Muscle of leg (tissue), 11 donors: ENCODE data around the gene PROC. TPM values are rescaled to one million over a fixed set of nuclear protein-coding genes. Genes with fewer than 3 reads are reported as not detected.

ENCODE experiments used
- DNase-seq: peaks from one replicate; pipeline ENCODE4 v3.0.0; 2013
- H3K27ac ChIP-seq: one replicate; pipeline ENCODE4 v1.5.1; 2013; ENCODE audit warnings: mild to moderate bottlenecking, low read length, control low read depth
- H3K27me3 ChIP-seq: one replicate; pipeline ENCODE4 v1.6.1; 2013; ENCODE audit warnings: low read length; ENCODE audit not compliant: control insufficient read depth, insufficient read depth
- H3K36me3 ChIP-seq: one replicate; pipeline ENCODE4 v1.6.1; 2013; ENCODE audit warnings: low read length; ENCODE audit not compliant: control insufficient read depth, insufficient read depth
- H3K4me1 ChIP-seq: one replicate; pipeline ENCODE4 v1.6.1; 2013; ENCODE audit warnings: low read length; ENCODE audit not compliant: control insufficient read depth, insufficient read depth
- H3K4me3 ChIP-seq: one replicate; pipeline ENCODE4 v1.5.1; 2013; ENCODE audit warnings: low read length, control low read depth
- H3K9me3 ChIP-seq: replicated peaks from 2 replicates; pipeline ENCODE4 v1.6.1; 2013; ENCODE audit warnings: low read depth, low read length; ENCODE audit not compliant: control insufficient read depth
- WGBS: methylation state at CpG from one replicate; pipeline ENCODE4 v1.1.5; 2013; ENCODE audit warnings: missing lambda C conversion rate; ENCODE audit not compliant: insufficient coverage; 5-methylcytosine and 5-hydroxymethylcytosine counted together
- polyA plus RNA-seq, 8 donors: library from polyadenylated mRNA; unstranded; fragments of 120-200 nt; gene quantifications; one replicate each; pipeline versions ENCODE4 v1.2.1 to v1.2.3, GENCODE V29; 2013; ENCODE audit warnings: inconsistent platforms in 1 of 8, low replicate concordance in 1 of 8; ENCODE audit not compliant: insufficient read length in 8 of 8, insufficient read depth in 1 of 8
- total RNA-seq: library from RNA; stranded (reverse); fragments of 120-200 nt; gene quantifications from one replicate; pipeline ENCODE4 v1.2.4, GENCODE V29; 2013

PROC gene
- total and polyA plus RNA-seq, 9 donors, result 0.04 to 1.2 (median 0.39) TPM

GRCh38 chr2:127413782-127414637 lies 4.2 kb upstream of the PROC start:
- H3K4me3 ChIP-seq, result no peak overlapping the region
- H3K27me3 ChIP-seq, result peaks cover 20% of the 10 kb centered on the region
- H3K9me3 ChIP-seq, result no peaks in the 10 kb centered on the region
- no peak for DNase-seq
- H3K27ac ChIP-seq, result no peak overlapping the region
- peaks cover 33% of the 10 kb centered on the region for H3K4me1 ChIP-seq
- 83% methylated on average over 6 of the region's 8 CpGs for WGBS
- no peaks in the 10 kb centered on the region for H3K36me3 ChIP-seq

DNA sequence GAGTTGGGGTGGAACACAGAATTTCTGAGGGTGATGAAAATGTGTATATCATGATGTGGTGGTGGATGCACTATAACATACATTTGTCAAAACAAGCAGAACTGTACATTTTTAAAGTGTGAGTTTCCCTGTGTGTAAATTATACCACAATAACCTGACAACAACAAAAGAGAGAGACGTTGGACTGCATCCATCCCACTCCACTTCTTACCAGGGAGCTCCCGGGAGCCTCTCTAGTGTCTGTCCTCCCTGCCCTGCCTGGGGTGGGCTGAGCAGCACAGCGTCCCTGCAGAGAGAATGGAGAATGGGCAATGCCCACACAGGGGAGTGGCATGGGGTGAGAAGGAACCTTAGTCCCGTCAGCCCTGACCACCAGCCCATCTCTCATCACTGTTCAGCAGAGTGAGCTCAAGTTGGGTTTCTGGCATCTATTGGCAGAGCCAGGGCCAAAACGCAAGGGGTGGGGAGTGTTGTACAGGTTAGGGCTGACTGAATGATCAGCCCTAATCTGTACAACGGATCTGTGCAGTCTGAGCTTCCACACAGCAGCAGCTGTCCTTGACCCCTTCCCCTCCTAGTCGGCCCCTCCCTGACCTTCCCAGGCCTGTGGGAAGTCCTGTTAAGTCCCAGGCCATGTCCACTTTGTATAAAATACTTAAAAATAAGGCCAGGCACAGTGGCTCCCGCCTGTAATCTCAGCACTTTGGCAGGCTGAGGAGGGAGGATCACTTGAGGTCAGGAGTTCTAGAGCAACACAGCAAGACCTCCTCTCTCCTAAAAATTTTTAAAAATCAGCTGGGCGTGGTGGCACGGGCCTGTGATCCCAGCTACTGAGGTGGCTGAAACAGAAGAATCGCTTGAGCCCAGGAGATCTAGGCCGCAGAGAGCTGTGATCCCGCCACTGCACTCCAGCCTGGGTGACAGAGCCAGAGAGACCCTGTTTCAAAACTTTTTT lies 3.3 kb upstream of the PROC start:
- Histone ChIP-seq H3K36me3 (no peaks in the 10 kb centered on the region), H3K27ac (no peak overlapping the region), H3K9me3 (no peaks in the 10 kb centered on the region), H3K4me1 (peaks cover 33% of the 10 kb centered on the region), H3K27me3 (peaks cover 20% of the 10 kb centered on the region), H3K4me3 (no peak overlapping the region)
- no peak for DNase-seq
- 83% methylated on average over 4 of the region's 13 CpGs for WGBS

- WGBS, result 13% methylated on average over 47 of the region's 55 CpGs
- no peak for DNase-seq
- H3K9me3 ChIP-seq, result no peaks in the 10 kb centered on the region
Observed at GRCh38 chr2:127415593-127416505, 2.4 kb upstream of the PROC start.

DNA sequence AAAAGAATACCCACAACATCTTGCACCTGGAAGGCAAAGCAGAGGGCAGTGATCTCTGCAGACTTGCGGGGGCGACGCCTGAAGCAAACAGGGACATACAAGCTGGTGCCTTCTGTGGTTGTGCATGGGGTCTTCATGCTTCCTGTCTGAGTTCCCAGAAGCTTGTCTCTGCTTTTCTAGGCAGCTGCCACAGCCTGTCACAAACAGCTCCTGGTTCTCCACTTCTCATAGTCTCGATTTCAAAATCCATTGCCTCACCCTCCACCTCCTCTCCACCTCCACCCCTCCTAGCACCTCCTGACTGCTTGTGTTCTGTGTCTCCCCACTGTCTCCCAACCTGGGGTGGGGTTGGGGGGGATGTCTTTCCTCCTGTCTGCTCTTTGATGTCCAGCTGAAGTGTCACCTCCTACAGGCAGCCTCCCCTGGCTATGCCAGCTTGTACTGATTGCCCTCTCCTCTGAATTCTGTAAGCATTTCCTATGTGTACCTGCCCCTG lies 1.7 kb upstream of the PROC start:
- Histone ChIP-seq H3K4me1 (peaks cover 25% of the 10 kb centered on the region), H3K27me3 (peaks cover 29% of the 10 kb centered on the region), H3K4me3 (peak overlapping the region; percentile 48), H3K27ac (no peak overlapping the region), H3K9me3 (no peaks in the 10 kb centered on the region), H3K36me3 (no peaks in the 10 kb centered on the region)
- 27% methylated on average over 3 of the region's 4 CpGs for WGBS
- no peak for DNase-seq

More at GRCh38 chr2:127415593-127416505, 2.4 kb upstream of the PROC start:
- Histone ChIP-seq H3K27me3 (peaks cover 22% of the 10 kb centered on the region), H3K4me3 (peak overlapping the region; percentile 48), H3K36me3 (no peaks in the 10 kb centered on the region), H3K4me1 (peaks cover 29% of the 10 kb centered on the region), H3K27ac (no peak overlapping the region)

DNA sequence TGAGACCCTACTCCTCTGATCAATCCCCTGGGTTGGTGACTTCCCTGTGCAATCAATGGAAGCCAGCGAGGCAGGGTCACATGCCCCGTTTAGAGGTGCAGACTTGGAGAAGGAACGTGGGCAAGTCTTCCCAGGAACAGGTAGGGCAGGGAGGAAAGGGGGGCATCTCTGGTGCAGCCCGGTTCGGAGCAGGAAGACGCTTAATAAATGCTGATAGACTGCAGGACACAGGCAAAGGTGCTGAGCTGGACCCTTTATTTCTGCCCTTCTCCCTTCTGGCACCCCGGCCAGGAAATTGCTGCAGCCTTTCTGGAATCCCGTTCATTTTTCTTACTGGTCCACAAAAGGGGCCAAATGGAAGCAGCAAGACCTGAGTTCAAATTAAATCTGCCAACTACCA lies 821 bp upstream of the PROC start:
- Histone ChIP-seq H3K27me3 (peaks cover 38% of the 10 kb centered on the region), H3K9me3 (no peaks in the 10 kb centered on the region), H3K4me3 (no peak overlapping the region), H3K27ac (no peak overlapping the region), H3K4me1 (peaks cover 19% of the 10 kb centered on the region), H3K36me3 (no peaks in the 10 kb centered on the region)
- WGBS, result 67% methylated on average over 7 of the region's 8 CpGs
- no peak for DNase-seq

DNA sequence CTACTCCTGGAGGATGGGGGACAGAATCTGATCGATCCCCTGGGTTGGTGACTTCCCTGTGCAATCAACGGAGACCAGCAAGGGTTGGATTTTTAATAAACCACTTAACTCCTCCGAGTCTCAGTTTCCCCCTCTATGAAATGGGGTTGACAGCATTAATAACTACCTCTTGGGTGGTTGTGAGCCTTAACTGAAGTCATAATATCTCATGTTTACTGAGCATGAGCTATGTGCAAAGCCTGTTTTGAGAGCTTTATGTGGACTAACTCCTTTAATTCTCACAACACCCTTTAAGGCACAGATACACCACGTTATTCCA lies 844 bp downstream of the PROC start:
- peaks cover 51% of the 10 kb centered on the region for H3K27me3 ChIP-seq
- no peak overlapping the region for H3K4me3 ChIP-seq
- WGBS, result 78% methylated on average over 1 of the region's 4 CpGs

DNA sequence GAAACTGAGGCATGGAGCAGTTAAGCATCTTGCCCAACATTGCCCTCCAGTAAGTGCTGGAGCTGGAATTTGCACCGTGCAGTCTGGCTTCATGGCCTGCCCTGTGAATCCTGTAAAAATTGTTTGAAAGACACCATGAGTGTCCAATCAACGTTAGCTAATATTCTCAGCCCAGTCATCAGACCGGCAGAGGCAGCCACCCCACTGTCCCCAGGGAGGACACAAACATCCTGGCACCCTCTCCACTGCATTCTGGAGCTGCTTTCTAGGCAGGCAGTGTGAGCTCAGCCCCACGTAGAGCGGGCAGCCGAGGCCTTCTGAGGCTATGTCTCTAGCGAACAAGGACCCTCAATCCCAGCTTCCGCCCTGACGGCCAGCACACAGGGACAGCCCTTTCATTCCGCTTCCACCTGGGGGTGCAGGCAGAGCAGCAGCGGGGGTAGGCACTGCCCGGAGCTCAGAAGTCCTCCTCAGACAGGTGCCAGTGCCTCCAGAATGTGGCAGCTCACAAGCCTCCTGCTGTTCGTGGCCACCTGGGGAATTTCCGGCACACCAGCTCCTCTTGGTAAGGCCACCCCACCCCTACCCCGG lies 1.3 kb downstream of the PROC start:
- DNase-seq, result no peak
- H3K27ac ChIP-seq, result no peak overlapping the region
- H3K4me1 ChIP-seq, result peaks cover 33% of the 10 kb centered on the region
- no peak overlapping the region for H3K4me3 ChIP-seq
- peaks cover 56% of the 10 kb centered on the region for H3K27me3 ChIP-seq
- WGBS, result 82% methylated on average over 12 of the region's 15 CpGs
- no peaks in the 10 kb centered on the region for H3K36me3 ChIP-seq
- no peaks in the 10 kb centered on the region for H3K9me3 ChIP-seq

More for the DNA sequence above, 844 bp downstream of the PROC start:
- H3K36me3 ChIP-seq, result no peaks in the 10 kb centered on the region
- H3K27ac ChIP-seq, result no peak overlapping the region
- DNase-seq, result no peak
- peaks cover 33% of the 10 kb centered on the region for H3K4me1 ChIP-seq
- no peaks in the 10 kb centered on the region for H3K9me3 ChIP-seq

- Histone ChIP-seq H3K36me3 (no peaks in the 10 kb centered on the region), H3K4me3 (no peak overlapping the region), H3K4me1 (peaks cover 30% of the 10 kb centered on the region), H3K27me3 (peaks cover 61% of the 10 kb centered on the region), H3K9me3 (no peaks in the 10 kb centered on the region), H3K27ac (no peak overlapping the region)
- WGBS, result 67% methylated on average over 7 of the region's 8 CpGs
- no peak for DNase-seq
Observed at GRCh38 chr2:127420039-127420864, 2.0 kb downstream of the PROC start.
